GM06990 (cell line): Measurements from ENCODE around the gene CNRIP1.

Experiments used
- DNase-seq: peaks from one replicate; pipeline ENCODE4 v3.0.0-alpha.2; 2011; ENCODE audit not compliant: insufficient read length; ENCODE audit errors: extremely low read depth
- H3K27me3 ChIP-seq: replicated peaks from 2 replicates; pipeline ENCODE4 v1.6.0; 2011; ENCODE audit warnings: low read length; ENCODE audit not compliant: control insufficient read depth, insufficient read depth
- H3K36me3 ChIP-seq: 2 replicates; pipeline ENCODE4 v1.5.1; 2011; ENCODE audit warnings: low read length; ENCODE audit not compliant: control insufficient read depth, insufficient read depth
- H3K4me3 ChIP-seq: replicated peaks from 2 replicates; pipeline ENCODE4 v1.5.1; 2011; ENCODE audit warnings: low read depth, mild to moderate bottlenecking, control low read depth, low read length
- TF ChIP-seq, protein P1 (sequence below): IDR thresholded peaks from 2 replicates; pipeline ENCODE4 v1.5.1; 2011; ENCODE audit warnings: low read length, control low read depth, mild to moderate bottlenecking, inconsistent platforms; ENCODE audit not compliant: insufficient read depth, poor library complexity, severe bottlenecking

Gene CNRIP1

DNA sequence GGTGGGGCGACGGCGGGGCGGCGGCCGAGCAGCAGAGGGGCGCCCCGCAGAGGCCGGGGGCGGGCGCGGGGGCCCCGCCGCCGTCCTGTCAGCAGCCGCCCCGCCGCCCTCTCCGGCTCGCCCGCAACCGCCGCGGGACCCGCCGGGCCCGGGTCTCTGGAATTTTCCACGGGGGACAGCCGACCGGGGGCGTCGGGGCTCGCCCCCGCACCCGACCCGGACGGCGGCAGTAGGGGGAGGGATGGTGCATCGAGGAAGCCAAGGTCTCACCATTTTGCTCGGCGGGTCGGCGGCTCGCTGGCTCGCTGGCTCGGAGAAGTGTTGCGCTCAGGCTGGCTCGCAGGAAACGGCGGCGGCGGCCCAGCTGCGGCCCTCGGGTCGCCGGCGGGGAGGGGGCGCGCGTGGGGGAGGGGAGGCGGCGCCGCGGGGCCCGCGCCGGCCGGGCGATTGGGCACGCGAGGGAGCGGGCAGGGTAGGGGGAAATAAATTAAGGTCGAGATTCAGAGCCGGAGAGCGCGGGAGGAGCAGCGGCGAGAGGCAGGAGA, 67.8 kb downstream of the CNRIP1 start:
- DNase-seq, result no peak
- H3K27me3 ChIP-seq, result no peaks in the 10 kb centered on the region
- peak overlapping the region; percentile 97 for H3K4me3 ChIP-seq
- H3K36me3 ChIP-seq, result no peaks in the 10 kb centered on the region
- TF ChIP-seq, protein P1, sequence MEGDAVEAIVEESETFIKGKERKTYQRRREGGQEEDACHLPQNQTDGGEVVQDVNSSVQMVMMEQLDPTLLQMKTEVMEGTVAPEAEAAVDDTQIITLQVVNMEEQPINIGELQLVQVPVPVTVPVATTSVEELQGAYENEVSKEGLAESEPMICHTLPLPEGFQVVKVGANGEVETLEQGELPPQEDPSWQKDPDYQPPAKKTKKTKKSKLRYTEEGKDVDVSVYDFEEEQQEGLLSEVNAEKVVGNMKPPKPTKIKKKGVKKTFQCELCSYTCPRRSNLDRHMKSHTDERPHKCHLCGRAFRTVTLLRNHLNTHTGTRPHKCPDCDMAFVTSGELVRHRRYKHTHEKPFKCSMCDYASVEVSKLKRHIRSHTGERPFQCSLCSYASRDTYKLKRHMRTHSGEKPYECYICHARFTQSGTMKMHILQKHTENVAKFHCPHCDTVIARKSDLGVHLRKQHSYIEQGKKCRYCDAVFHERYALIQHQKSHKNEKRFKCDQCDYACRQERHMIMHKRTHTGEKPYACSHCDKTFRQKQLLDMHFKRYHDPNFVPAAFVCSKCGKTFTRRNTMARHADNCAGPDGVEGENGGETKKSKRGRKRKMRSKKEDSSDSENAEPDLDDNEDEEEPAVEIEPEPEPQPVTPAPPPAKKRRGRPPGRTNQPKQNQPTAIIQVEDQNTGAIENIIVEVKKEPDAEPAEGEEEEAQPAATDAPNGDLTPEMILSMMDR, result no peak

DNA sequence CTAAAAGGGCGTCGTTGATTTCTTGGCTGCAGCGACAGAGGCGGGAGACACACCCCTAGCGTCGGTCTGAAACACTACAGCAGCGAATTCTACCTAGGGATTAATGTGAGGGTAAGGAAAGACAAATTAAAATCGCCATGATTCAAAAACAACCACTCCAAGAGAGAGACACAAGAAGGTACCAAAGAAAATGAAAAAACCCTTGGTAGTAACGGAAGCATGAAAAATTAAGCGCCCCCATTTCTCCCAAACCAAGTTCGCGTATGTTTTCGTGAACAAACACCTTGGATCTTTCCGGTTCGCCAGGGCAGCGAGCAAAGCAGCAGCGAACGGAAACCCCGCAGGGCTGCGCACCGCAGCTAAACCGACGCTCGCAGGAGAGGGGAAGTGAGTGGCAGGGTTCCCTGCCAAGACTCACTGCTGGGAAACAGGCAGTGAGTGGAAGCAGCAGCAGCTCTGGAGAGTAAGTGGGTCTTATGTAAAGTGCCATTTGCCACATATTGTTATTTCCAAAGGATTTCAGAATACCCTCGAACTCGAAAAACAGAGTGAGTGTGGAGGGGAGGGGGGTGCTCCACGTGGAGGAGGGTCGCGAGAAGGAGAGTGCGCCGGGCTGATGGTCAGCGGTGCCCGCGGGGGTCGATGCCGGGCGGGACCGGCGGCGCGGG, 68.4 kb downstream of the CNRIP1 start:
- peak; percentile 76 for DNase-seq
- TF ChIP-seq, protein P1, result peak; percentile 75
- H3K36me3 ChIP-seq, result no peaks in the 10 kb centered on the region
- H3K4me3 ChIP-seq, result peak overlapping the region; percentile 97
- no peaks in the 10 kb centered on the region for H3K27me3 ChIP-seq

DNA sequence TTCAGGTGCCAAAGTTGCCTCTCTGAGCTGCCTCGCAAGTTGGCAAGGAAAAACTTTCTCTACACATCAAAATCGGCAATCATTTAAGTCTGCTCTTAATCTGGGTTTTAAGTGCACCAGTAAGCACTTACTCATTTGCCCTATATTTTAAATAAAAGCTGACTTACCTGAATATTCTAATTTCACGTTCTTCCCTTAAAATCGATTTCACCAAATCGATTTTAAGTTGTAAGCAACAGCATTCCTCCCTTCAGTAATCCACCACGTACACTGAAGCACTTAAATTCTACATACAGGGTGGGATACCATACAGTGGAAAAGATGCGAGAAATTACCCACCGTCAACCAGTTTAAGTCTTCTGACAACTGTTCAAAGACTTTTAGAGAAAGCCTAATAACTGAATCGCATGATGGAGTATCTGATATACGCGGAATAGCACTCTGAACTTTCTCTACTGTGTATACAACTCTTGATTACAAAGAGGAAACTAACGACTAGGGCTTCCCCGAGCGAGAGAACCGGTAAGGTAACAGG, 69.0 kb downstream of the CNRIP1 start:
- TF ChIP-seq, protein P1, result no peak
- Histone ChIP-seq H3K36me3 (no peaks in the 10 kb centered on the region), H3K4me3 (peak overlapping the region; percentile 97), H3K27me3 (no peaks in the 10 kb centered on the region)
- no peak for DNase-seq

DNA sequence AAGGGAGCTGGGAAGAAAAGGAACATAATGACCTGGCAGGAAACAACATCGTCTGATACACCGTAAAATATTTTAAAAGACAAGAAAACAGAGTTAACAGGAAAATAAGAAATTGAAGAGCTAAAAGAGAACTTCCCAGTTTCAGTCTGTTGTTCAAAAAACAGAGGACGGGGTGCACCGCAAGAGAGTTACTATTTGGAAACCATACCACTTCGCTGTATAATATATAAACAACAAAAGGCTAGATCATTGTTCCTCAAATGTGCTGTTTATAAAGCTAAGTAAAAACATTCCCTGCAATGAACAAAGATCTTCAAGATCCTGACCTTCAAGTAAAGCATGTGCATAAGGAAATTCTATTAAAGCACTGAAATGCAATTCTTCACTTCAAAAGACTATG, 69.6 kb downstream of the CNRIP1 start:
- Histone ChIP-seq H3K36me3 (no peaks in the 10 kb centered on the region), H3K27me3 (no peaks in the 10 kb centered on the region), H3K4me3 (peak overlapping the region; percentile 97)
- no peak for DNase-seq
- TF ChIP-seq, protein P1, result no peak

DNA sequence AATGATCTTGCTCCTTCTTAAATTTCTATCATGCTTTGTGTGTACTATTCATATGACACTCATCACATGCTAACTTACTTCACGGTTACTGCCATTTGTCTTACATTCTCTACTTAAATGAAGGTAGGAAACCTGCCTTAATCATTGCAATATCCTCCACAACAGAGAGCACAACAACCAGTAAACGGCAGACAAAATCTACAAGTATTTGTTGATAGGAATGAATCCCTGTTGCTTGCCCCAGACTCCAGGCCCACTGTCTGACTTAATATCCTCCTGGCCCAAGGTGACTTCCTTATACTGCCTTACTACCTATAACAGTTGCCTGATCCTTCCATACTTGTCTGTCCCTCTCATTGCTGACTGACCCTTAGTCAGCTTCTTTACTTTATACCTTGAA, 70.9 kb downstream of the CNRIP1 start:
- TF ChIP-seq, protein P1, result no peak
- no peak for DNase-seq
- no peak overlapping the region for H3K4me3 ChIP-seq
- H3K36me3 ChIP-seq, result no peaks in the 10 kb centered on the region
- no peaks in the 10 kb centered on the region for H3K27me3 ChIP-seq
